ENCODE results near the gene LCP1. TPM values are rescaled to one million over a fixed set of nuclear protein-coding genes. Genes with fewer than 3 reads are reported as not detected.

LCP1 gene
- total and polyA plus RNA-seq, 9 of the 15 experiments (the other 6 are each of a cell fraction or from before 2014, with no cell fraction given), result 83.0 to 255 (median 163) TPM

GRCh38 chr13:46119883-46120614 lies 61.9 kb downstream of the LCP1 start:
- peak overlapping the region; percentile 76 for H2AFZ ChIP-seq (ENCODE audit: low read depth, low read length)
- H3K27ac ChIP-seq (ENCODE audit: extremely low read depth, low read depth, low read length), result peak overlapping the region; percentile 51; the same call in 2 of the 3 replicates
- no peak overlapping the region for H3K9ac ChIP-seq (ENCODE audit: insufficient read depth in 1 of 2, low read depth in 2 of 2, low read length in 2 of 2)
- DNase-seq (ENCODE audit: extremely low read depth in 1 of 4, low spot score in 3 of 4) (peak; percentile 68 to 87 (median 73)), FAIRE-seq (peak; percentile 99), ATAC-seq (peak; percentile 86)
- H3K27me3 ChIP-seq (ENCODE audit: control insufficient read depth in 2 of 2, insufficient read depth in 2 of 2, low read length in 2 of 2), result no peaks in the 10 kb centered on the region
- no peaks in the 10 kb centered on the region for H3K9me3 ChIP-seq (replicated peaks; ENCODE audit: control insufficient read depth, insufficient read depth, low read depth, low read length)
- H3K36me3 ChIP-seq (ENCODE audit: control insufficient read depth, insufficient read depth, low read length), result no peaks in the 10 kb centered on the region
- POLR2A ChIA-PET, result interaction anchor here (0.8 to 1.0 kb wide), 3 partner anchors 21 to 100 kb away, joined by 3 to 4 read pairs (median 3); no protein-coding TSS in a partner anchor
- H3K9me1 ChIP-seq (ENCODE audit: control insufficient read depth, insufficient read depth, low read length), result no peaks in the 10 kb centered on the region
- intact Hi-C loops (cut with micrococcal nuclease), result no loop called here
- 3% methylated on average over 5 of the region's 6 CpGs for WGBS (ENCODE audit: insufficient coverage, low coverage, missing lambda C conversion rate)
- H3K4me3 ChIP-seq, result no peak overlapping the region
- H3K4me2 ChIP-seq (ENCODE audit: insufficient read depth, low read length), result peak overlapping the region; percentile 71
- CTCF ChIA-PET (ENCODE audit: low intra/inter-chr PET ratio), result interaction anchor here (0.5 kb wide), 1 partner anchor 68 kb away, joined by 3 read pairs; no protein-coding TSS in a partner anchor
- no TSS peak for BruUV-seq (replicated peaks)
- H3K79me2 ChIP-seq (ENCODE audit: control insufficient read depth, insufficient read depth, low read length), result no peaks in the 10 kb centered on the region
- no peaks in the 10 kb centered on the region for H4K20me1 ChIP-seq (replicated peaks; ENCODE audit: control insufficient read depth, insufficient read depth, low read length)
- in situ Hi-C loops (cut with MboI), result no loop called here
- peaks cover 5 to 34% of the 10 kb centered on the region in 2 experiments; a peak in 3 of 5 replicates for H3K4me1 ChIP-seq (replicated peaks in 1 of 2; ENCODE audit: control insufficient read depth in 2 of 2, insufficient read depth in 2 of 2, low read length in 2 of 2)
- TF ChIP-seq BACH1 (tag; IDR thresholded peaks at IDR 0.05) (no peak), E2F3 (CRISPR knock-in tag; IDR thresholded peaks at IDR 0.05) (no peak), EP400 (IDR thresholded peaks at IDR 0.05) (no peak), NFIC (IDR thresholded peaks at IDR 0.05) (peak; percentile 99), C11orf30 (IDR thresholded peaks at IDR 0.05; ENCODE audit: low read depth) (peak; percentile 48; the same call in 1 of the 2 replicates), ATF3 (IDR thresholded peaks at IDR 0.05) (peak; percentile 97), ATF3 (CRISPR knock-in tag; conservative IDR thresholded peaks at IDR 0.05) (no peak), NFIX (CRISPR knock-in tag; IDR thresholded peaks at IDR 0.05; ENCODE audit: low read depth) (peak; percentile 96), CBFA2T3 (IDR thresholded peaks at IDR 0.05) (peak; percentile 71), SOX6 (IDR thresholded peaks at IDR 0.05) (0 out of 2 replicates have a peak, but pooled peaks have one; percentile 35), CTBP1 (IDR thresholded peaks at IDR 0.05; ENCODE audit: borderline replicate concordance) (peak; percentile 81; the same call in 1 of the 2 replicates), RBFOX2 (IDR thresholded peaks at IDR 0.05; ENCODE audit: low read depth, low read length) (no peak), ELF2 (CRISPR knock-in tag; IDR thresholded peaks at IDR 0.05) (0 out of 2 replicates have a peak, but pooled peaks have one; percentile 55), GATAD2B (IDR thresholded peaks at IDR 0.05; ENCODE audit: borderline replicate concordance) (peak; percentile 41; the same call in 1 of the 2 replicates), MTA2 (IDR thresholded peaks at IDR 0.05; ENCODE audit: low read depth) (0 out of 2 replicates have a peak, but pooled peaks have one; percentile 20), TGIF2 (CRISPR knock-in tag; IDR thresholded peaks at IDR 0.05) (no peak), MEF2A (IDR thresholded peaks at IDR 0.05; ENCODE audit: control insufficient read depth, low read depth, low read length) (no peak), TAL1 (IDR thresholded peaks at IDR 0.05) (peak; percentile 40; the same call in 1 of the 2 replicates)
- TF ChIP-seq, protein P1, sequence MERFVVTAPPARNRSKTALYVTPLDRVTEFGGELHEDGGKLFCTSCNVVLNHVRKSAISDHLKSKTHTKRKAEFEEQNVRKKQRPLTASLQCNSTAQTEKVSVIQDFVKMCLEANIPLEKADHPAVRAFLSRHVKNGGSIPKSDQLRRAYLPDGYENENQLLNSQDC (CRISPR knock-in tag; IDR thresholded peaks at IDR 0.05), result no peak
- TF ChIP-seq, protein P2, sequence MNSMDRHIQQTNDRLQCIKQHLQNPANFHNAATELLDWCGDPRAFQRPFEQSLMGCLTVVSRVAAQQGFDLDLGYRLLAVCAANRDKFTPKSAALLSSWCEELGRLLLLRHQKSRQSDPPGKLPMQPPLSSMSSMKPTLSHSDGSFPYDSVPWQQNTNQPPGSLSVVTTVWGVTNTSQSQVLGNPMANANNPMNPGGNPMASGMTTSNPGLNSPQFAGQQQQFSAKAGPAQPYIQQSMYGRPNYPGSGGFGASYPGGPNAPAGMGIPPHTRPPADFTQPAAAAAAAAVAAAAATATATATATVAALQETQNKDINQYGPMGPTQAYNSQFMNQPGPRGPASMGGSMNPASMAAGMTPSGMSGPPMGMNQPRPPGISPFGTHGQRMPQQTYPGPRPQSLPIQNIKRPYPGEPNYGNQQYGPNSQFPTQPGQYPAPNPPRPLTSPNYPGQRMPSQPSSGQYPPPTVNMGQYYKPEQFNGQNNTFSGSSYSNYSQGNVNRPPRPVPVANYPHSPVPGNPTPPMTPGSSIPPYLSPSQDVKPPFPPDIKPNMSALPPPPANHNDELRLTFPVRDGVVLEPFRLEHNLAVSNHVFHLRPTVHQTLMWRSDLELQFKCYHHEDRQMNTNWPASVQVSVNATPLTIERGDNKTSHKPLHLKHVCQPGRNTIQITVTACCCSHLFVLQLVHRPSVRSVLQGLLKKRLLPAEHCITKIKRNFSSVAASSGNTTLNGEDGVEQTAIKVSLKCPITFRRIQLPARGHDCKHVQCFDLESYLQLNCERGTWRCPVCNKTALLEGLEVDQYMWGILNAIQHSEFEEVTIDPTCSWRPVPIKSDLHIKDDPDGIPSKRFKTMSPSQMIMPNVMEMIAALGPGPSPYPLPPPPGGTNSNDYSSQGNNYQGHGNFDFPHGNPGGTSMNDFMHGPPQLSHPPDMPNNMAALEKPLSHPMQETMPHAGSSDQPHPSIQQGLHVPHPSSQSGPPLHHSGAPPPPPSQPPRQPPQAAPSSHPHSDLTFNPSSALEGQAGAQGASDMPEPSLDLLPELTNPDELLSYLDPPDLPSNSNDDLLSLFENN (IDR thresholded peaks at IDR 0.05; ENCODE audit: low read depth in 2 of 2, low read length in 2 of 2), result no peak

Measured in K562 (cell line).